GM20000 (cell line): Measurements from ENCODE around the gene HES3.
A peak's percentile ranks its signal among the peaks of the same experiment; 100 is the strongest.

Source experiments
- DNase-seq: peaks from one replicate; pipeline ENCODE4 v3.0.0; 2012; ENCODE audit warnings: low spot score
- CTCF ChIP-seq: IDR thresholded peaks from 2 replicates; pipeline ENCODE4 v1.5.1; 2012; ENCODE audit warnings: mild to moderate bottlenecking, control low read depth; ENCODE audit errors: extremely low read depth, missing control alignments

Gene HES3

DNA sequence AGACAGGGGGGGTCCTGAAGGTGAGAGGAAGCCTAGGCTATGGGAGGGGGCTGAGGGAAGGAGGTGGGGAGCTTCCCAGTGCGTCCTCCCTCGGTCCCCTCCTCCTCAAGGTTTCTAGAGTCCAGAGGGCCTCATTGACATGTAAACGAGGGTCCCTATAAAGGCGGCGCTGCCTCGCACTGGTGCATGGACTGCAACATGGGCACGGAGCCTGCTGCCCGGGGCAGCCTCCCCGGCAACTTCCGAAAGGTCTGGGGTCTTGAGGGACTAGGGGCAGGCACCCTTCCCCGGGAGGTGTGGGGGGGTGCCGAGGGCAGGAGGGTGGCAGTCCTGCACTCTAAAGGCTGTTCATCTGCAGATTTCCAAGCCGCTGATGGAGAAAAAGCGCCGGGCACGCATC, at the start of gene HES3:
HES3 (plus strand) TSS at position 187 of the 400 bp plus-strand sequence; CDS start at position 374, 187 bp downstream.
- TF ChIP-seq CTCF = no peak
- no peak for DNase-seq

- no peak for DNase-seq
Observed at GRCh38 chr1:6197746-6198427, 46.1 kb upstream of the HES3 start.

DNA sequence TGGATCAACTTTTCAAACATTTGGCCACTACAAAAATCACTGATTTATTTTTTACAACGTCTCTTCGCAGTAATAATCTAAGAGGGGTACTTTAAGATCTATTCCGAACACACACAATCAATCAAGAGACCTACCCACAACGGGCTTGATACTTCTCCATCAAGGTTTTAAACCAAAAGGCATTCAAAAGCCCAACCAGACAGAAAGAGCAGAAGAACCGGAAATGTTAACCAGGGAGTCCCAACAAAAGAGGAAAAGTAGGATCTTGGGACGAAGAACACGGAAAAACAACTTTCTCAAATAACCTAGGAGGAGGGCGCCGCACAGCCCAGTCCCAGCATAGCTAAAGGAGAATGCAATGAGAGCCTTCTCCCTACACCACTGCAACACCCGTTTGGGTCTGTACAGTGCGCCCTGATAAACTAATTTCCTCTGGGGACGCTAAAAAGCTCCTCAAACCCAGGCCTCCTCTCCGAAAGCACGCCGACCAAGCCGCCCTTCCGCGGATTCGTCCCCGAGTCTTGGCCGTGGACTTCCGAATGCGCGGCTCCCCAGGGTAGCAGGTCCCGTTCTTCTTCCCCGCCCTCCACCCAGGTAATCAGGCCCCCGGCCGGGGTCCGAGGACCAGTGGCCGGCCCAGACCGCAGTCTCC, 45.2 kb upstream of the HES3 start:
- DNase-seq = no peak
- no peak for TF ChIP-seq CTCF

More at GRCh38 chr1:6197746-6198427, 46.1 kb upstream of the HES3 start:
- TF ChIP-seq CTCF = no peak

DNA sequence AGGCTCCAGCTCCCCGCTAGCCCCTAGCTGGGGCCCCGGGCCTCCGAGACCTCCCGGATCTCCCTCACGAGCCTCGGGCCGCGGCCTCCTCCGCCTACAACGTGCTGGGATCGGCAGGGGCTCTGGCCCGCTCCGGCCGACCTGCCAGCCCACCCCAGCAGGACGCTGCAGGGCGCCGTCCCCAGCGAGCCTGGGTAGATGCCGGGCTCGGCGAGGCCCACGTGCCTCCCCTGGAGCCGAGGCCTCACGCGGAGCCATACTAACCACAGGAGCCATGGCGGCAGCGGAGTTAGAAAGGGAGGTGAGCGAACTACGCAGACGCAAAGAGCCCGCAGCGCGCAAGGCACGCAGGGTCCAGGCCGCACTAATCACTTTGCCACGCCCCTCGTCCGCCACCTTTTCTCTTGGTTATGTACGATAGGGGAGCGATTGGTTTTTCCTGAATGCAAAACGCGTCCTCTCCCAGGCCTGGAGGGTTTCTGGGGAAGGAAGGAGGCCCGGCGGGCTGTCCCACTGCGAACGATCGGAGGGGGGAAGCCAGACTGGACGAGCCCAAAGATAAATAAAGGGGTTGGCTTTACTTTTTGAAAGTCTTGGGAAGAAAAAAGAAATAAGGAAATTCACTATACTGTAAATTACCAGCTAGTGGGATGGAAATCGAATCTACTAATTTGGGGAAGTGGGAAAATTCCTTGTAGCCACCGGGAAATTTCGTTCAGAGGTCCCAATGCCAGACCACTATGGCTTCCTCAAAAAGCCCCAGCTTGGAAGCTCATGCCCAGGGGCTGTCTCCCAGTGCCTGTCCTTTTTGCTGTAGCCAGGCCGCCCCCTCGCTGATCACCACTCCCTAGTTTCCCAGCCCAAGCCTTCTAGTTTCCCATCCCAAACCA, 44.4 kb upstream of the HES3 start, which contains the start of gene RPL22:
RPL22 (minus strand) TSS at position 298 of the 890 bp plus-strand sequence; CDS start at position 276, 22 bp downstream.
- TF ChIP-seq CTCF = no peak
- DNase-seq = peak; percentile 92

- DNase-seq = no peak
Observed at GRCh38 chr1:6200188-6200809, 43.7 kb upstream of the HES3 start.

DNA sequence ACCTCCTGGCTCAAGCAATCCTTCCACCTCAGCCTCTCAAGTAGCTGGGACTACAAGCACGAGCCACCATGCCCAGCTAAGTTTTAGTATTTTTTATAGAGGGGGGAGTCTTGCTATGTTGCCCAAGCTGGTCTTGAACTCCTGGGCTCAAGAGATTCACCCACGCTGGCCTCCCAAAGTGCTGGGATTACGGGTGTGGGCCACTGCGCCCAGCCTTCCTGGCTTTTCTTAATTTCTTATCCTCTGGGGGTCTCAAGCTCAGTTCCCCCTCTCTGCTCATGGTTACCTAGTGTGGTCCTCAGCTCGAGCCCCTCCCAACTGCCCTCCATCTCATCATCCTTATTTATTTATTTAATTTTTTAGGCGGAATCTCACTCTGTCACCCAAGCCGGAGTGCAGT, 41.7 kb upstream of the HES3 start:
- TF ChIP-seq CTCF = no peak

More at GRCh38 chr1:6200188-6200809, 43.7 kb upstream of the HES3 start:
- TF ChIP-seq CTCF = no peak

More for the DNA sequence above, 41.7 kb upstream of the HES3 start:
- no peak for DNase-seq
